ENCODE measurements around the gene PCDHB15.

Gene PCDHB15

DNA sequence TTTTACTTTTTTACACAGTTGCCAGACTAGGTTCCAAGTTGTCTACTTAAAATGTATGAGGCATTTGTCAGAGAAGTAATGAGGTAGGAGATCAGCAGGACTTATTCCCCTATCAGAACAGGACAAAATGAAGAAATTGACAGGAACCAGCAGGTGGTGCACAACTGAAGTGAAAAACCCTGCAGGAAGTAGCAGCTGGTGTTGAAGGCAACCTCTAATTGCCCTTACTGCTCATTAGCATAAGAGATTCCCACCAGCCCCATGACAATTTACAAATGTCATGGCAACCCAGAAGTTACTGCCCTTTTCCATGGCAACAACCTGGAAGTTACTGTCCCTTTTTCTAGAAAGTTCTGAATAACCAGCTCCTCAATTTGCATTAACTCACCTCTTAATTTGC lies 5.4 kb downstream of the PCDHB15 start:
- no peak for DNase-seq

DNA sequence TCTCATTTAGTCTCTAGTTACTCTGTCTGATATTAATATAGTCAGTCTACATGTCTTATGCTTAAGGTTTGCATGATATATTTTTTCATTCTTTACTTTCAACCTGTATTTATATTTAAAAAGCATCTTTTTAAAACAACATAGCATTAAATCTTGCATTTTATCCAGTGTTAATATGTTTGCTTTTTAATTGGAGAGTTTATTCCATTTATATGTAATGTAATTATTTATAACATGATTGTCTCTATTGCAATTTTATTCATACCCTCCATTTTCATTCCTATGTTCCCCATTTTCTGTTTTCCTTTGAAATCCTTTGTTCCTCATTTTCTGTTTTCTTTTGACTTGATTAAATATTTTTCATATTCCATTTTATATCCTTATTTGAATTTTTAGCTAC lies 13.3 kb downstream of the PCDHB15 start:
- no peak for DNase-seq

DNA sequence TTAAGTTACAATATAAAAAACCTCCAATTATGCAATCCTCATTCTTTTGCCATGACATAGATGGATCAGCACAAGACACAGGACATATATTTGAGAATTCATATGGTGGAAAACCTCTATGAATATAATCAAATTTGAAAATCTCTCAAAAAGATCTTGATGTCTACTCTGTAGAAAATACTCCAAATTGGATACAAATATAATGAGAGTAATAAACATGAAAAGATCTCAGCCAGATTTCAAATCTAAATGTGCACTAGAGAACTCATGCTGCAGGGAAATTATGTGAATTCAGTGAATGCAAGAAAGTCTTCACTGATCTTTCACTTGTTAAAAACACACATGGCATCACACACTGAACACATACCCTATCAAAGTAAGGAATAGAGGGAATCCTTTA lies 13.8 kb downstream of the PCDHB15 start:
- DNase-seq = no peak

DNA sequence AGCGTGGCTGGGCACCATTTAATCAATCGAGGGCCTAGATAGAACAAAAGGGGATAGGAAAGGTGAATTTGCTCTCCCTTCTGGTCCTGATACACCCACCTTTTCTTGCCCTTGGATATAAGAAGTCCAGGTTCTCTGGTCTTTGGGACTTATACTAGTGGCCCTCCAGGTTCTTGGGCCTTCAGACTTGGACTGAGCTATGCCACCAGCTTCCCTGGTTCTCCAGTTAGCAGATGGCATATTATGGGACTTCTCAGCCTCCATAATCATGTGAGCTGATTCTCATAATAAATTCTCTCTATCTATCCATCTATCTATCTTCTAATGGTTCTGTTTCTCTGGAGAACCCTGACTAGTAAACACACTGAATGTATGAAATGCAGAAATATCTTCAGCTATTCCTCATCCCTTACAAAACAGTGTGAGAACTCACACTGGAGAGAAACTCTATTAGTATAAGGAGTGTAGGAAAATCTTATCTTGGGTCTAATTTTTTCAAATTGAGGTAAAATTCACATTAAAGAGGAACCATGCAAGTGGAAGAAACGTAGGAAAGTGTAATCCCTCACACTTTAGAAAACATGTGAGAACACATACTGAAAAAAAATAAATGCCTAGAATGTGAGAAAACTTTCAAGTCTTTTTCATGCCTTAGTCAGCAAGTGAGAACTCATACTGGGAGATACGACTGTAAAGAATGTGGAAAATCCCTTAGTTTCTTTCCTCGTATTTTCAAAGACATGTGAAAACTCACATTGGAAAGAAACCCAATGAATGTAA lies 15.5 kb downstream of the PCDHB15 start:
- no peak for DNase-seq

DNA sequence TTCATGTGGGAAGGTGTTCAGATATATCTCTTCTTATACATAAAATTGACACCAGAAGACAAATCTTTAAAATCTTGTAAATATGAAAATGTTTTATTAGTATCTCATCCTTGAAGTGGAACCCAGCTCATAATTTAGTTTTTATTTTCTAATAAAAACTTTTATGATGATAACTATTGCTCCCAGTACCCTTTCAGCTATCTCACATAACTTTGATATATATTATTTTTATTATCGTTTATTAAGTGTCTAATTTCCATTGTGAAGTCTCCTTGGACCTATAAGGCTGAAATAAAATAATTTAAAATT lies 16.0 kb downstream of the PCDHB15 start:
- no peak for DNase-seq

DNA sequence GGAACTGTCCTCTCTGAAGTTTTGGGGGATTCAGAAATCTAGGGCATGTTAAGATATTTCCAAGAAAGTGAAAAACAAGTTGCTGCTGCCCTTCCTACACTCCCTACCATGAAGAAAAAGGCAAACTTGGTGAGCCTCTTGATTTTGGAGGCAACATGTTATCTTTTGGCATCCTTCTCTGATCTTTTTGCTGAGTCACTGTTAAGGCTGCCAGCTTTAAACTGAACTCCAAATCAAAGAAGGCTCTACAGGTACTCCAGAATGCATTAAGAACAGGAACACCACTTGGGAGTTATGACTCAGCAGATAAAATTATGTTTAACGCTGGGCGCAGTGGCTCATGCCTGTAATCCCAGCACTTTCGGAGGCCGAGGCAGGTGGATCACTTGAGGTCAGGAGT lies 24.0 kb downstream of the PCDHB15 start:
- DNase-seq = no peak

DNA sequence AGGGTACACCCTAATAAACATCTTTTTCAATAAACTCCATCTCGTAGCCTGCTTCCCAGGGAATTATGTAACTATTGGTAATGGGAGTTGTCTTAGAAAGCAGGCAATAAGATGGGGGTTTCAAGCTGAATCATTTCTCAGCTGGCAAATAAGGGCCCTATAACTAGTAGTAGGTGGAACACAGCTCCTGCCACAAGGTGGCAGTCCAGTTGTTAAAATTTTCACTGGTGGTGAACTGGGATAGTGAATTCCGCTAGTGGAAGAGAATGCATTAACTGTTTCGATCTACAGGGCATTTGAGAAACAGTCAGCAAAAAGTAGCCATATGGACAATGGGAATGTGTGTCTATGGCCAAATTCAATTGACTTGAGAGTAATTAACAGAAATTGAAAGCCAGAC lies 27.7 kb downstream of the PCDHB15 start:
- no peak for DNase-seq

DNA sequence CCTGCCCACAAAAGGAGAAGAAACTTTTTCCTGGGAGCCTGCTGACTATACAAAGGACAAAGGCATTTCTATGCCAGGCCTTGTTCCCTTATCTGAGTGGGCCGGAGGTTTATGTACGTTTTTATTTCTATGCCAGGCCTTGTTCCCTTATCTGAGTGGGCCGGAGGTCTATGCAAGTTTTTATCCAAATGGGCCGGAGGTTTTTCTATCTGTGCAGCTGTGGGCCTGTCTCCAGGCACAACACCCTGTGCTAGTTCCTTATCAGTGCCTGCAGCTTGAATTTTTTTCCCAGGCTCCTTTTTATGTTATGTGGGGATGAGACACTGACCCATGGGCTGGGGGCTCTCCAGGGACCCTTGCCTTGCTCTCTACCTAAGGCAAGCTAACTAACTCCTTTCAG lies 53.2 kb downstream of the PCDHB15 start:
- DNase-seq = no peak

Measured in activated naive CD4-positive, alpha-beta T cell treated with Interleukin-2 at 50 U/mL for 16 hours (primary cell).